WTC11 (cell line): Measurements from ENCODE around the gene HES2. TPM values are rescaled to one million over a fixed set of nuclear protein-coding genes. Genes with fewer than 3 reads are reported as not detected.

Experiments used
- ATAC-seq: fragments of 200-7000 bp; cut with Tn5 transposase; 2 replicates; pipeline ENCODE4 v1.10.0; 2021; ENCODE audit warnings: mild to moderate bottlenecking, moderate library complexity
- CTCF ChIA-PET: fragments of 300-600 bp; sonication (Branson Sonifier 250); formaldehyde crosslinking; loops from one replicate; lab custom pipeline; 2021; ENCODE audit warnings: antibody characterized with exemption; lab: Charles Lee
- POLR2A ChIA-PET: fragments of 350-600 bp; sonication (Branson Sonifier 250); formaldehyde crosslinking; loops from one replicate; lab custom pipeline; 2021; ENCODE audit warnings: antibody characterized with exemption; lab: Charles Lee
- DNase-seq: peaks from one replicate; pipeline ENCODE4 v3.0.0; 2021; ENCODE audit warnings: low spot score
- H3K27ac Mint-ChIP-seq: 2 replicates; pipeline ENCODE4 v1.8.0; 2021; ENCODE audit warnings: mixed read lengths
- H3K27me3 Mint-ChIP-seq: 2 replicates; pipeline ENCODE4 v1.8.0; 2021; ENCODE audit warnings: low read depth, mild to moderate bottlenecking, moderate library complexity, mixed read lengths
- H3K36me3 Mint-ChIP-seq: 2 replicates; pipeline ENCODE4 v1.8.0; 2021; ENCODE audit warnings: mixed read lengths
- H3K4me1 Mint-ChIP-seq: 2 replicates; pipeline ENCODE4 v1.8.0; 2022; ENCODE audit warnings: mixed read lengths
- H3K4me3 Mint-ChIP-seq: 2 replicates; pipeline ENCODE4 v1.8.0; 2021; ENCODE audit warnings: mild to moderate bottlenecking, moderate library complexity, mixed read lengths
- H3K9me3 Mint-ChIP-seq: 2 replicates; pipeline ENCODE4 v1.8.0; 2021; ENCODE audit warnings: mixed read lengths
- IRF1 ChIP-seq: sonication (generic); formaldehyde crosslinking; IDR thresholded peaks from 2 replicates; pipeline ENCODE4 v1.8.0; 2023; ENCODE audit warnings: missing genetic modification reagents
- MAX ChIP-seq: sonication (generic); formaldehyde crosslinking; IDR thresholded peaks from 2 replicates; pipeline ENCODE4 v1.8.0; 2022; ENCODE audit warnings: mild to moderate bottlenecking, missing genetic modification reagents
- NFE2L1 ChIP-seq: sonication (generic); formaldehyde crosslinking; IDR thresholded peaks from 2 replicates; pipeline ENCODE4 v1.8.1; 2023; ENCODE audit warnings: missing genetic modification reagents
- OVOL2 ChIP-seq: fragments of 250-450 bp; sonication (Bioruptor Pico); IDR thresholded peaks from 2 replicates; pipeline ENCODE4 v1.9.0; 2021; ENCODE audit warnings: mild to moderate bottlenecking, borderline replicate concordance
- PREB ChIP-seq: sonication (generic); formaldehyde crosslinking; IDR thresholded peaks from 2 replicates; pipeline ENCODE4 v1.8.1; 2022; ENCODE audit warnings: mild to moderate bottlenecking, missing genetic modification reagents, moderate library complexity, borderline replicate concordance
- TCF7 ChIP-seq: sonication (generic); formaldehyde crosslinking; IDR thresholded peaks from 2 replicates; pipeline ENCODE4 v1.8.0; 2022; ENCODE audit warnings: mild to moderate bottlenecking, low read depth, missing genetic modification reagents, moderate library complexity
- ZBTB43 ChIP-seq: sonication (generic); formaldehyde crosslinking; IDR thresholded peaks from 2 replicates; pipeline ENCODE4 v1.8.1; 2023; ENCODE audit warnings: mild to moderate bottlenecking, missing genetic modification reagents
- ZNF138 ChIP-seq: sonication (generic); formaldehyde crosslinking; conservative IDR thresholded peaks from 2 replicates; pipeline ENCODE4 v1.8.1; 2022; ENCODE audit warnings: mild to moderate bottlenecking, moderate library complexity, missing genetic modification reagents
- ZNF219 ChIP-seq: sonication (generic); formaldehyde crosslinking; IDR thresholded peaks from 2 replicates; pipeline ENCODE4 v1.8.0; 2023; ENCODE audit warnings: missing genetic modification reagents, mild to moderate bottlenecking, borderline replicate concordance
- ZNF423 ChIP-seq: fragments of 250-450 bp; sonication (Bioruptor Pico); IDR thresholded peaks from 2 replicates; pipeline ENCODE4 v2.1.2; 2022; ENCODE audit warnings: mild to moderate bottlenecking, moderate library complexity
- ZNF532 ChIP-seq: fragments of 250-450 bp; sonication (Bioruptor Pico); IDR thresholded peaks from 2 replicates; pipeline ENCODE4 v1.9.0; 2021; ENCODE audit warnings: mild to moderate bottlenecking, borderline replicate concordance
- total RNA-seq: library from RNA; stranded (reverse); gene quantifications from 3 replicates; pipeline ENCODE4 v1.2.3, GENCODE V29; 2021

Gene HES2
- total RNA-seq, 1 experiment from 2014 or later: 2.7 TPM

GRCh38 chr1:6418668-6419396, 887 bp downstream of the HES2 start (continued):
- TF ChIP-seq MAX (CRISPR knock-in tag) (peak; percentile 46; the same call in 1 of the 2 replicates), IRF1 (CRISPR knock-in tag) (peak; percentile 21; the same call in 1 of the 2 replicates)

GRCh38 chr1:6417961-6418667, 1.6 kb downstream of the HES2 start:
- POLR2A ChIA-PET: no interaction called here
- Mint-ChIP-seq H3K4me3 (no peak overlapping the region), H3K27me3 (peaks cover 97% of the 10 kb centered on the region)

More at GRCh38 chr1:6417961-6418667, 1.6 kb downstream of the HES2 start:
- TF ChIP-seq ZBTB43 (no peak), TCF7 (CRISPR knock-in tag) (no peak), ZNF138 (CRISPR knock-in tag) (no peak), ZNF423 (CRISPR knock-in tag) (no peak), PREB (CRISPR knock-in tag) (no peak), ZNF219 (CRISPR knock-in tag) (no peak), NFE2L1 (CRISPR knock-in tag) (no peak), OVOL2 (CRISPR knock-in tag) (no peak), ZNF532 (CRISPR knock-in tag) (no peak)
- CTCF ChIA-PET: interaction anchor here (1.1 to 6.9 kb wide), 8 partner anchors 13 to 179 kb away, joined by 3 to 281 read pairs (median 20); partner anchors contain the start of gene HES3
- Mint-ChIP-seq H3K4me1 (peaks cover 20% of the 10 kb centered on the region), H3K9me3 (no peaks in the 10 kb centered on the region), H3K27ac (no peak overlapping the region), H3K36me3 (no peaks in the 10 kb centered on the region)
- ATAC-seq (no peak), DNase-seq (no peak)
